Osteoblast (primary cell): ENCODE measurements around the gene AKAP13. TPM values are rescaled to one million over a fixed set of nuclear protein-coding genes. Genes with fewer than 3 reads are reported as not detected.

Experiments
- DNase-seq: peaks from one replicate; pipeline ENCODE4 v3.0.0; 2011; ENCODE audit warnings: low spot score, mixed read lengths; ENCODE audit not compliant: insufficient read length; ENCODE audit errors: missing footprints
- H2AFZ ChIP-seq: 2 replicates; pipeline ENCODE4 v1.6.0; 2011; ENCODE audit warnings: mild to moderate bottlenecking, low read length
- H3K27ac ChIP-seq: 2 replicates; pipeline ENCODE4 v1.5.1; 2011; ENCODE audit warnings: mild to moderate bottlenecking, low read depth, low read length, moderate library complexity
- H3K27me3 ChIP-seq: 2 replicates; pipeline ENCODE4 v1.6.0; 2012; ENCODE audit warnings: mild to moderate bottlenecking, control low read depth, inconsistent platforms, low read length, moderate library complexity; ENCODE audit not compliant: insufficient read depth
- H3K36me3 ChIP-seq: 2 replicates; pipeline ENCODE4 v1.5.1; 2011; ENCODE audit warnings: mild to moderate bottlenecking, low read length, control low read depth, moderate library complexity; ENCODE audit not compliant: insufficient read depth
- H3K4me1 ChIP-seq: 2 replicates; pipeline ENCODE4 v1.5.1; 2011; ENCODE audit warnings: mild to moderate bottlenecking, low read length, control low read depth, moderate library complexity; ENCODE audit not compliant: insufficient read depth
- H3K4me2 ChIP-seq: 2 replicates; pipeline ENCODE4 v1.6.0; 2011; ENCODE audit warnings: mild to moderate bottlenecking, low read length; ENCODE audit not compliant: insufficient read depth
- H3K4me3 ChIP-seq: fragments of 200-600 bp; sonication (generic); 3 replicates; pipeline ENCODE4 v1.5.1; 2012; ENCODE audit warnings: mild to moderate bottlenecking, low read length, inconsistent platforms; ENCODE audit not compliant: insufficient read depth
- H3K79me2 ChIP-seq: 2 replicates; pipeline ENCODE4 v1.6.0; 2012; ENCODE audit warnings: mild to moderate bottlenecking, low read length, control low read depth, inconsistent platforms; ENCODE audit not compliant: insufficient read depth
- H3K9me3 ChIP-seq: 2 replicates; pipeline ENCODE4 v1.5.1; 2011; ENCODE audit warnings: low read depth, low read length, control low read depth
- H4K20me1 ChIP-seq: 2 replicates; pipeline ENCODE4 v1.6.0; 2012; ENCODE audit warnings: mild to moderate bottlenecking, low read length, control low read depth; ENCODE audit not compliant: insufficient read depth
- total RNA-seq: library from RNA; depleted of rRNA; stranded (reverse); fragments of >200 nt; gene quantifications from 2 replicates; pipeline ENCODE4 v1.2.3, GENCODE V29; 2012
- TF ChIP-seq, protein P1 (sequence below): IDR thresholded peaks from 2 replicates; pipeline ENCODE4 v1.5.1; 2011; ENCODE audit warnings: mild to moderate bottlenecking, low read depth, low read length, moderate library complexity; ENCODE audit errors: extremely low read depth

Gene AKAP13
- total RNA-seq, 1 donor = 77.1 TPM

DNA sequence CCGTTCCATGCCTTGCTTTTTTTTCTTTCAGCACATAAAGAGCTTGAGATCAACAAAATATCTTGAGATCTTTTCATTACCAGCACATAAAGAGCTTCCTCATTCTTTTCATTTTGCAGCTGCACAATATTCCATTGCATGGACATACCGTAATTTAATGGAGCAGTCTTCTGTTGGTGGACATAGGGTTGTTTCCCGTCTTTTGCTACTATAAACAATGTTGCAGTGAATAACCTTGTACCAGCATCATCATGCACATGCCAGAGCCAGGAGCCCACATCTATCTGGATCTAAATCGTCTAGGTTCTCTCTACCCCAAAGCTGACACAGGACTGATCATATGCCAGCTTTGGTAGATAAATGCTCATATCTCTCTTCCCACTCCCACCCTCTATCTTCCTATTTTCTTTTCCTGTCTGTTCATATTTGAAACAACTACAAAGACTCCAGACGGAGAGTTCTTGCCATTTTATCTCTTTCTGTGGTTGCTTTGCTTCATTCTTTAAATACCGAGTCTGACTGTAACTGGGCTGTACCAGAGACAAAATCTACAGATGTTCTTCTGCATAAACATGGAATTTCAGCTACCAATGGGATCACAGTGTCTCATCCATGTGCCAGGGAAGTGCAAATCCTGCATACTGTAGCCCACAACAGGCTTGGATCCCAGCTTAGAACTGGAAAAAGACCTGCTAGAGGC lies 47.1 kb upstream of the AKAP13 start:
- Histone ChIP-seq H3K4me3 (no peak overlapping the region), H3K27me3 (no peaks in the 10 kb centered on the region), H3K9me3 (no peaks in the 10 kb centered on the region), H3K27ac (peak overlapping the region; percentile 46), H2AFZ (no peak overlapping the region), H3K4me1 (peaks cover 42% of the 10 kb centered on the region), H3K4me2 (peak overlapping the region; percentile 37), H4K20me1 (no peaks in the 10 kb centered on the region), H3K36me3 (no peaks in the 10 kb centered on the region), H3K79me2 (no peaks in the 10 kb centered on the region)
- TF ChIP-seq, protein P1, sequence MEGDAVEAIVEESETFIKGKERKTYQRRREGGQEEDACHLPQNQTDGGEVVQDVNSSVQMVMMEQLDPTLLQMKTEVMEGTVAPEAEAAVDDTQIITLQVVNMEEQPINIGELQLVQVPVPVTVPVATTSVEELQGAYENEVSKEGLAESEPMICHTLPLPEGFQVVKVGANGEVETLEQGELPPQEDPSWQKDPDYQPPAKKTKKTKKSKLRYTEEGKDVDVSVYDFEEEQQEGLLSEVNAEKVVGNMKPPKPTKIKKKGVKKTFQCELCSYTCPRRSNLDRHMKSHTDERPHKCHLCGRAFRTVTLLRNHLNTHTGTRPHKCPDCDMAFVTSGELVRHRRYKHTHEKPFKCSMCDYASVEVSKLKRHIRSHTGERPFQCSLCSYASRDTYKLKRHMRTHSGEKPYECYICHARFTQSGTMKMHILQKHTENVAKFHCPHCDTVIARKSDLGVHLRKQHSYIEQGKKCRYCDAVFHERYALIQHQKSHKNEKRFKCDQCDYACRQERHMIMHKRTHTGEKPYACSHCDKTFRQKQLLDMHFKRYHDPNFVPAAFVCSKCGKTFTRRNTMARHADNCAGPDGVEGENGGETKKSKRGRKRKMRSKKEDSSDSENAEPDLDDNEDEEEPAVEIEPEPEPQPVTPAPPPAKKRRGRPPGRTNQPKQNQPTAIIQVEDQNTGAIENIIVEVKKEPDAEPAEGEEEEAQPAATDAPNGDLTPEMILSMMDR = no peak
- DNase-seq = peak; percentile 92

DNA sequence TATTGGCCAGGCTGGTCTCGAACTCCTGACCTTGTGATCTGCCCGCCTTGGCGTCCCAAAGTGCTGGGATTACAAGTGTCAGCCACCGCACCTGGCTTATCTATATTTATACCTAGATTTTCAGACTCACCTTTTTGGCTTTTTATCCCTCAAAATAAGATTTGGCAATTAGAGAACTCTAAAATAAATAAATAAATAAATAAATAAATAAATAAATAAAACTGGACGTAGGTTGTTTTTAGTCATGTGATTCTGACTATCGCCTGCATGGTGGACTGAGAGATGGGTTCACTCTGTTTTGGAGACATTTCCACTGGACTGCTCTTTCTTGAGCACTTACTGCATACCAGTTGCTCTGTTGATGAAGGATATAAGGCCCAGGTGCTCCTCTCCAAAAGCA lies 46.2 kb upstream of the AKAP13 start:
- H3K27me3 ChIP-seq = no peaks in the 10 kb centered on the region
- no peaks in the 10 kb centered on the region for H3K36me3 ChIP-seq
- H3K4me1 ChIP-seq = peaks cover 42% of the 10 kb centered on the region
- TF ChIP-seq, protein P1 = no peak
- no peaks in the 10 kb centered on the region for H3K79me2 ChIP-seq
- no peaks in the 10 kb centered on the region for H3K9me3 ChIP-seq
- H3K27ac ChIP-seq = no peak overlapping the region
- no peak for DNase-seq
- no peak overlapping the region for H3K4me3 ChIP-seq
- no peaks in the 10 kb centered on the region for H4K20me1 ChIP-seq
- no peak overlapping the region for H2AFZ ChIP-seq
- no peak overlapping the region for H3K4me2 ChIP-seq

DNA sequence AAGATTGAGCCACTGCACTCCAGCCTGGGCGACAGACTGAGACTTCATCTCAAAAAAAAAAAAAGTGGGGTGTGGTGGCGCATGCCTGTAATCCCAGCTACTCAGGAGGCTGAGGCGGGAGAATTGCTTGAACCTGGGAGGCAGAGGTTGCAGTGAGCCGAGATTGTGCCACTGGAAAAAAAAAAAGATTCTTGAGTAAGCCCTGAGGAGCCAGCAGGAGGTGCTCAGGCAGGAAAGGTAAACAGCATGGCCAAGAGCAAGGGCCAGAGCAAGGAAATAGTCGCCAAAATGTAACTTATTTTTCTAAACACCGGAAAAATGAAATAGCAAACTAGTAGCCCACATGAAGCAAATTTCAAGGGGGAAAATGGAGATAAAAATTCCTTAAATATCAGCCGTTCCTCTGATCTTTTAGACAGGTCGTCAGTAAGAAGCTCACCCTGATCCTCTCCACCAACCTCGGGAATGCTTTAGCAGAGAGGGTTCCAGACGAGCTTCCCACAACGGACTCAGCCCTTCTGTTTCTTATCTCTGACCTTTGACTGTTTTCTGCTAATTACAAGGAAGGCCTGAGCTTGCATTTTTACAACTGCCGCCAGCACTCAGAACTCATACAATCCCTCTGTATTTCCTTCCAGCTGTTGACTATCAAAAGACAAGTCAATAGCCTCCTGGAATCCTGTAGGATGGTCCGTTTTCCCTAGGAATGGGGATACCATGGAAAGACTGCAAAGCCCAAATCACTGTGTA lies 45.0 kb upstream of the AKAP13 start:
- Histone ChIP-seq H3K4me2 (no peak overlapping the region), H3K27ac (no peak overlapping the region), H3K9me3 (no peaks in the 10 kb centered on the region), H3K79me2 (no peaks in the 10 kb centered on the region), H2AFZ (no peak overlapping the region), H3K4me1 (peaks cover 42% of the 10 kb centered on the region), H3K4me3 (no peak overlapping the region), H4K20me1 (no peaks in the 10 kb centered on the region), H3K27me3 (no peaks in the 10 kb centered on the region), H3K36me3 (no peaks in the 10 kb centered on the region)
- TF ChIP-seq, protein P1 = no peak
- no peak for DNase-seq

DNA sequence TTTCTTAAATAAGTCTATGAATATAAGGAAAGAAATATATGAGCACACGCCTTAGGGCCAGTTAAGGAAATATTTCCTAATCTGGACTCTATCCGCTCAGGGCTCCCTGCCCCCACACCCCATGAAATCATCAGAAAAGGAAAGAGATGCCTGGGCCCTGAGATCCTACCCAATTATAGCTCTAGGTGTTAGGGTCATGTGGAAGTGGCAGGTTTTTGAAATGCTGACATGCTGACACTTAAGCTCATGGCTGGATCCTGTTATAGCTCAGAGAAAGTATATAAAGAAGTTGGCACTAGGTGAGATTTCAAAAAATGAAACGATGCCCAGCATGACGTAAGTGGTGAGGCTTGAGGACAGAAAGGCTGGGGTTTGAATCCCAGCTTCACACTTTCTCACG lies 43.5 kb upstream of the AKAP13 start:
- H3K79me2 ChIP-seq = no peaks in the 10 kb centered on the region
- H3K27me3 ChIP-seq = no peaks in the 10 kb centered on the region

More for the DNA sequence above, 43.5 kb upstream of the AKAP13 start:
- no peaks in the 10 kb centered on the region for H3K36me3 ChIP-seq
- DNase-seq = no peak
- TF ChIP-seq, protein P1 = no peak
- no peaks in the 10 kb centered on the region for H3K9me3 ChIP-seq
- H3K4me2 ChIP-seq = no peak overlapping the region
- no peak overlapping the region for H3K27ac ChIP-seq
- H3K4me1 ChIP-seq = peaks cover 27% of the 10 kb centered on the region
- H2AFZ ChIP-seq = no peak overlapping the region
- H3K4me3 ChIP-seq = no peak overlapping the region
- H4K20me1 ChIP-seq = no peaks in the 10 kb centered on the region
